HepG2 (cell line): ENCODE measurements around the gene NOS1AP. TPM values are rescaled to one million over a fixed set of nuclear protein-coding genes. Genes with fewer than 3 reads are reported as not detected.

ENCODE experiments used
- ATAC-seq: fragments of 200-7000 bp; cut with Tn5 transposase; 3 replicates; pipeline ENCODE4 v1.9.1; 2020; ENCODE audit warnings: mild to moderate bottlenecking, moderate library complexity
- BruUV-seq: library from RNA; stranded (reverse); fragments of 400-500 nt; replicated peaks from 2 replicates; lab custom pipeline; 2021; lab: Mats Ljungman, UMichigan
- CTCF ChIA-PET: fragments of 300-600 bp; formaldehyde crosslinking; extraction: SDS; loops from one replicate; lab custom pipeline; 2021; ENCODE audit warnings: low total read pairs, inconsistent platforms, low intra/inter-chr PET ratio; lab: Yijun Ruan, JAX
- POLR2A ChIA-PET: fragments of 350-600 bp; sonication (Branson Sonifier 250); formaldehyde crosslinking; loops from one replicate; lab custom pipeline; 2020; ENCODE audit warnings: antibody characterized with exemption, inconsistent platforms; lab: Yijun Ruan, JAX
- DNase-seq: peaks from one replicate; pipeline ENCODE4 v3.0.0-alpha.2; 2015; ENCODE audit warnings: low spot score
- FAIRE-seq: peaks from 3 replicates; lab custom pipeline; 2011; peaks lifted over from hg19 to GRCh38; lab: Jason Lieb, UNC
- H2AFZ ChIP-seq: one replicate; pipeline ENCODE4 v1.6.1; 2011; ENCODE audit warnings: low read length, inconsistent platforms
- H3K27ac ChIP-seq: fragments of 300-600 bp; 3 replicates; pipeline ENCODE4 v1.8.0; 2011; ENCODE audit warnings: mixed run types, mild to moderate bottlenecking, mixed read lengths, low read length, inconsistent platforms; ENCODE audit not compliant: insufficient read depth; ENCODE audit errors: extremely low read length
- H3K27me3 ChIP-seq, 2 experiments: fragments of 200-600 bp in 1 of 2; 2 replicates in 1 of 2; 3 replicates in 1 of 2; pipeline versions ENCODE4 v1.6.0 to v1.8.0; 2011; ENCODE audit warnings: low read length in 2 of 2, mild to moderate bottlenecking in 2 of 2, moderate library complexity in 2 of 2, inconsistent platforms in 1 of 2; ENCODE audit not compliant: insufficient read depth in 2 of 2, control insufficient read depth in 1 of 2
- H3K36me3 ChIP-seq, 2 experiments: fragments of 200-600 bp in 1 of 2; replicated peaks in 1 of 2; 2 replicates in 1 of 2; 3 replicates in 1 of 2; pipeline versions ENCODE4 v1.5.1 to v1.8.0; 2011; ENCODE audit warnings: low read length in 2 of 2, inconsistent platforms in 1 of 2; ENCODE audit not compliant: insufficient read depth in 2 of 2, control insufficient read depth in 1 of 2
- H3K4me1 ChIP-seq: 2 replicates; pipeline ENCODE4 v1.5.1; 2012; ENCODE audit warnings: low read length, inconsistent platforms; ENCODE audit not compliant: insufficient read depth
- H3K4me2 ChIP-seq: 2 replicates; pipeline ENCODE4 v1.6.0; 2011; ENCODE audit warnings: low read depth, low read length, inconsistent platforms
- H3K4me3 ChIP-seq, 3 experiments: fragments of 200-600 bp in 1 of 3; sonication (generic), shearing (Covaris generic) in 1 of 3; replicated peaks in 1 of 3; 2 replicates each; pipeline ENCODE4 v1.5.1; 2011 to 2016; ENCODE audit warnings: low read length in 3 of 3, inconsistent platforms in 2 of 3, low read depth in 2 of 3, mild to moderate bottlenecking in 2 of 3, control low read depth in 1 of 3, mixed read lengths in 1 of 3; ENCODE audit not compliant: insufficient read depth in 1 of 3
- H3K79me2 ChIP-seq: one replicate; pipeline ENCODE4 v1.6.1; 2011; ENCODE audit warnings: low read length, inconsistent platforms; ENCODE audit not compliant: insufficient read depth
- H3K9ac ChIP-seq: 2 replicates; pipeline ENCODE4 v1.6.0; 2011; ENCODE audit warnings: mild to moderate bottlenecking, low read depth, low read length, inconsistent platforms; ENCODE audit not compliant: insufficient read depth
- H3K9me3 ChIP-seq: 2 replicates; pipeline ENCODE4 v1.5.1; 2012; ENCODE audit warnings: mild to moderate bottlenecking, low read length
- H4K20me1 ChIP-seq: 2 replicates; pipeline ENCODE4 v1.6.0; 2011; ENCODE audit warnings: inconsistent platforms, mild to moderate bottlenecking, low read length, moderate library complexity; ENCODE audit not compliant: insufficient read depth
- ARID3A ChIP-seq: IDR thresholded peaks from 2 replicates; pipeline ENCODE4 v1.6.1; 2012; ENCODE audit warnings: low read depth, low read length, improper control_type of control experiment
- BCL6 ChIP-seq: IDR thresholded peaks from 2 replicates; pipeline ENCODE4 v1.6.1; 2016; ENCODE audit warnings: missing genetic modification reagents, missing compliant biosample characterization
- CBX2 ChIP-seq, 2 experiments: fragments of 200-600 bp in 1 of 2; sonication (generic); formaldehyde crosslinking in 1 of 2; IDR thresholded peaks; 2 replicates each; pipeline versions ENCODE4 v1.7.0 to v1.8.1; 2018 to 2022; ENCODE audit warnings: low read depth in 2 of 2, low read length in 1 of 2, mild to moderate bottlenecking in 1 of 2, missing genetic modification reagents in 1 of 2
- E2F1 ChIP-seq: sonication (generic); formaldehyde crosslinking; IDR thresholded peaks from 2 replicates; pipeline ENCODE4 v1.5.0; 2020; ENCODE audit warnings: missing genetic modification reagents
- IRF1 ChIP-seq: sonication (generic); formaldehyde crosslinking; IDR thresholded peaks from 2 replicates; pipeline ENCODE4 v1.4.0; 2020; ENCODE audit warnings: low read depth, mild to moderate bottlenecking, missing genetic modification reagents
- KDM1A ChIP-seq: IDR thresholded peaks from 2 replicates; pipeline ENCODE4 v1.6.1; 2016; ENCODE audit warnings: missing compliant biosample characterization
- KDM3A ChIP-seq: IDR thresholded peaks from 2 replicates; pipeline ENCODE4 v1.6.1; 2018; ENCODE audit warnings: low read depth, missing compliant biosample characterization
- NFE2 ChIP-seq: sonication (generic); formaldehyde crosslinking; IDR thresholded peaks from 2 replicates; pipeline ENCODE4 v1.4.0; 2020; ENCODE audit warnings: missing genetic modification reagents
- SOX5 ChIP-seq: IDR thresholded peaks from 2 replicates; pipeline ENCODE4 v1.6.1; 2016; ENCODE audit warnings: borderline replicate concordance
- TOE1 ChIP-seq: sonication (generic); formaldehyde crosslinking; IDR thresholded peaks from 2 replicates; pipeline ENCODE4 v1.4.0; 2020; ENCODE audit warnings: mild to moderate bottlenecking, missing genetic modification reagents
- U2AF2 ChIP-seq: fragments of 200-400 bp; formaldehyde crosslinking; IDR thresholded peaks from 2 replicates; pipeline ENCODE4 v1.6.1; 2017; ENCODE audit warnings: low read depth, mild to moderate bottlenecking, low read length
- ZNF225 ChIP-seq: sonication (generic); formaldehyde crosslinking; IDR thresholded peaks from 2 replicates; pipeline ENCODE4 v1.4.0; 2020; ENCODE audit warnings: mild to moderate bottlenecking, missing genetic modification reagents
- ZNF724P ChIP-seq: sonication (generic); formaldehyde crosslinking; IDR thresholded peaks from 2 replicates; pipeline ENCODE4 v1.8.0; 2022; ENCODE audit warnings: missing genetic modification reagents, borderline replicate concordance
- WGBS: methylation state at CpG from one replicate; pipeline ENCODE4 v1.1.6; 2017; ENCODE audit warnings: low lambda C conversion rate; 5-methylcytosine and 5-hydroxymethylcytosine counted together
- in situ Hi-C: cut with HindIII; loops from 2 replicates; pipeline ENCODE4 v1.10.0; 2017; ENCODE audit warnings: low pct_unique_long_range_greater_than_20kb; ENCODE audit not compliant: extremely low pct_ligation_motif_present
- intact Hi-C: fragments of 100-400 bp; cut with micrococcal nuclease; formaldehyde crosslinking; loops from one replicate; pipeline ENCODE4 v1.10.0; 2022; ENCODE audit not compliant: unreplicated experiment
- polyA plus RNA-seq, 8 experiments: library from polyadenylated mRNA; depleted of rRNA in 3 of 8; stranded (reverse) in 7 of 8; unstranded in 1 of 8; fragments of >200 nt; fragmentation: Illumina TruSeq in 4 of 8; extraction: Trizol in 4 of 8; gene quantifications; 2 replicates each; pipeline versions ENCODE4 v1.2.1 to v1.2.3, GENCODE V29; 2011 to 2016; ENCODE audit warnings: low read depth in 4 of 8, missing spikeins in 1 of 8, mixed read lengths in 1 of 8; ENCODE audit not compliant: insufficient read depth in 1 of 8
- total RNA-seq, 5 experiments: library from RNA; depleted of rRNA; stranded (reverse); fragments of >200 nt; fragmentation: Illumina TruSeq; extraction: Trizol; gene quantifications; 2 replicates each; pipeline ENCODE4 v1.2.3, GENCODE V29; 2016; ENCODE audit warnings: low read depth in 1 of 5

NOS1AP gene
- total and polyA plus RNA-seq, 2 of the 13 experiments (the other 11 are each of a cell fraction or from before 2014, with no cell fraction given): 2.0 to 3.3 TPM

- intact Hi-C loops (no loop called here), in situ Hi-C loops (no loop called here)
- Histone ChIP-seq H2AFZ (no peak overlapping the region), H4K20me1 (no peaks in the 10 kb centered on the region), H3K4me3 (no peak overlapping the region), H3K9me3 (no peaks in the 10 kb centered on the region), H3K27ac (no peak overlapping the region), H3K4me1 (no peaks in the 10 kb centered on the region), H3K27me3 (no peaks in the 10 kb centered on the region), H3K9ac (no peak overlapping the region), H3K79me2 (no peaks in the 10 kb centered on the region), H3K4me2 (no peak overlapping the region), H3K36me3 (peaks cover 16 to 54% of the 10 kb centered on the region in 2 experiments; a peak in 4 of 5 replicates)
- DNase-seq: no peak
- ChIA-PET CTCF (no interaction called here), POLR2A (no interaction called here)
- FAIRE-seq: no peak
- no peak for TF ChIP-seq E2F1
- no peak for TF ChIP-seq NFE2 (CRISPR knock-in tag)
- no peak for TF ChIP-seq CBX2 (IDR thresholded peaks at IDR 0.05; ENCODE audit: low read depth, low read length)
- no peak for TF ChIP-seq CBX2 (CRISPR knock-in tag; IDR thresholded peaks at IDR 0.05; ENCODE audit: low read depth)
- no peak for TF ChIP-seq KDM1A (CRISPR knock-in tag)
- no peak for TF ChIP-seq ZNF724P (CRISPR knock-in tag)
- TF ChIP-seq TOE1 (CRISPR knock-in tag): no peak
- no peak for TF ChIP-seq ARID3A
- TF ChIP-seq BCL6 (CRISPR knock-in tag): no peak
- no peak for TF ChIP-seq ZNF225
- TF ChIP-seq SOX5 (CRISPR knock-in tag): no peak
- no peak for TF ChIP-seq IRF1 (CRISPR knock-in tag)
- TF ChIP-seq U2AF2: no peak
- no peak for TF ChIP-seq KDM3A (CRISPR knock-in tag)
- WGBS: 100% methylated on average over 1 of the region's 1 CpG
- ATAC-seq: no peak
- no TSS peak for BruUV-seq
These were observed 295.0 kb downstream of the NOS1AP start for GRCh38 chr1:162364498-162364897.
